Measurements from ENCODE around the gene FSTL5.

DNA sequence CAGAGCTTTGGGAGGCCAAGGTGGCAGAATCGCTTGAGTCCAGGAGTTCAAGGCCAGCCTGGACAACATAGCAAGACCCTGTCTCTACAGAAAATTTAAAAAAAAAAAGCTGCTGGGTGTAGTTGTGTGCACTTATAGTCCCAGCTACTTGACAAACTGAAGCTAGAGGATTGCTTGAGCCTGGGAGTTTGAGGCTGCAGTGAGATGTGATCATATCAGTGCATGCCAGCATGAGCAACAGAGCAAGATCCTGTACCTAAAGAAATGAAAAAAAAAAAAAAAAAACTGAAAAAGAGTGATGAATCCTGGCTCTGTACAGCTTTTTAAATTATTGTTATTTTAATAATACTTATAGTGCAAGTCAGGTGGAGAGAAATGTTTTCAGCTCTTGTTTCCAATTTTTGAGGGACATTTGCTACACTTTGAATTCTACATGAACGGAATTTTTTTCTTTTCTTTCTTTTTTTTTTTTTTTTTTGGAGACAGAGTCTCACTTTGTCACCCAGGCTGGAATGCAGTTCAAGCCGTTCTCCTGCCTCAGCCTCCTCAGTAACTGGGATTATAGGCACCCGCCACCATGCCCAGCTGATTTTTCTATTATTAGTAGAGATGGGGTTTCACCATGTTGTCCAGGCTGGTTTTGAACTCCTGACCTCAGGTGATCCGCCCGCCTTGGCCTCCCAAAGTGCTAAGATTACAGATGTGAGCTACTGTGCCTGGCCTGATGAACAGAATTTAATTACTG is 215.6 kb downstream of the FSTL5 start:
- TF ChIP-seq, protein P1, sequence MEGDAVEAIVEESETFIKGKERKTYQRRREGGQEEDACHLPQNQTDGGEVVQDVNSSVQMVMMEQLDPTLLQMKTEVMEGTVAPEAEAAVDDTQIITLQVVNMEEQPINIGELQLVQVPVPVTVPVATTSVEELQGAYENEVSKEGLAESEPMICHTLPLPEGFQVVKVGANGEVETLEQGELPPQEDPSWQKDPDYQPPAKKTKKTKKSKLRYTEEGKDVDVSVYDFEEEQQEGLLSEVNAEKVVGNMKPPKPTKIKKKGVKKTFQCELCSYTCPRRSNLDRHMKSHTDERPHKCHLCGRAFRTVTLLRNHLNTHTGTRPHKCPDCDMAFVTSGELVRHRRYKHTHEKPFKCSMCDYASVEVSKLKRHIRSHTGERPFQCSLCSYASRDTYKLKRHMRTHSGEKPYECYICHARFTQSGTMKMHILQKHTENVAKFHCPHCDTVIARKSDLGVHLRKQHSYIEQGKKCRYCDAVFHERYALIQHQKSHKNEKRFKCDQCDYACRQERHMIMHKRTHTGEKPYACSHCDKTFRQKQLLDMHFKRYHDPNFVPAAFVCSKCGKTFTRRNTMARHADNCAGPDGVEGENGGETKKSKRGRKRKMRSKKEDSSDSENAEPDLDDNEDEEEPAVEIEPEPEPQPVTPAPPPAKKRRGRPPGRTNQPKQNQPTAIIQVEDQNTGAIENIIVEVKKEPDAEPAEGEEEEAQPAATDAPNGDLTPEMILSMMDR (IDR thresholded peaks at IDR 0.05; ENCODE audit: low read length), result no peak
- TF ChIP-seq EZH2 (optimal IDR thresholded peaks at IDR 0.05; ENCODE audit: low read depth, low read length), result no peak
- no peak for TF ChIP-seq EZH2phosphoT487 (IDR thresholded peaks at IDR 0.05; ENCODE audit: low read length)
